Heart right ventricle (tissue), 16 donors: Measurements from ENCODE around the gene PTPRM. TPM values are rescaled to one million over a fixed set of nuclear protein-coding genes. Genes with fewer than 3 reads are reported as not detected.

Experiments
- ATAC-seq, 8 donors: fragments of 200-7000 bp; cut with Tn5 transposase; one replicate each; pipeline ENCODE4 v1.9.1; 2020; ENCODE audit warnings: mild to moderate bottlenecking in 8 of 8, moderate library complexity in 8 of 8, moderate number of reproducible peaks in 1 of 8
- DNase-seq, 2 donors: peaks; one replicate each; pipeline ENCODE4 v3.0.0-alpha.2; 2020
- H3K27ac ChIP-seq, 10 donors: fragments of 200-600 bp; sonication (generic) in 2 of 10; one replicate each; pipeline versions ENCODE4 v1.5.0 to v1.8.0; 2020 to 2022; ENCODE audit warnings: mild to moderate bottlenecking in 3 of 10
- H3K27me3 ChIP-seq, 7 donors: fragments of 200-600 bp; one replicate each; pipeline ENCODE4 v1.8.0; 2021 to 2022; ENCODE audit warnings: mild to moderate bottlenecking in 2 of 7
- H3K36me3 ChIP-seq, 9 donors: fragments of 200-600 bp; sonication (generic) in 1 of 9; one replicate each; pipeline versions ENCODE4 v1.5.0 to v1.8.0; 2020 to 2022; ENCODE audit warnings: mild to moderate bottlenecking in 2 of 9
- H3K4me1 ChIP-seq, 9 donors: fragments of 200-600 bp; sonication (generic) in 1 of 9; one replicate each; pipeline versions ENCODE4 v1.5.0 to v1.8.0; 2020 to 2022; ENCODE audit warnings: mild to moderate bottlenecking in 4 of 9
- H3K4me3 ChIP-seq, 10 donors: fragments of 200-600 bp; sonication (generic) in 2 of 10; one replicate each; pipeline versions ENCODE4 v1.5.0 to v1.8.0; 2020 to 2022; ENCODE audit warnings: mild to moderate bottlenecking in 7 of 10, moderate library complexity in 2 of 10
- H3K9me3 ChIP-seq, 11 donors: fragments of 200-600 bp in 10 of 11; sonication (generic) in 2 of 11; one replicate each; pipeline versions ENCODE4 v1.5.0 to v1.8.0; 2013 to 2022; ENCODE audit warnings: mild to moderate bottlenecking in 2 of 11, control low read depth in 1 of 11, moderate library complexity in 1 of 11
- WGBS, 2 donors: extraction: QIAGEN DNeasy Blood & Tissue Kit; methylation state at CpG; one replicate each; pipeline ENCODE4 v1.1.7; 2013; ENCODE audit warnings: inconsistent platforms in 1 of 2; 5-methylcytosine and 5-hydroxymethylcytosine counted together
- intact Hi-C, 10 donors: fragments of 100-400 bp; cut with DNase I; formaldehyde crosslinking; loops; one replicate each; pipeline versions ENCODE4 v1.11.1 to v1.14.2; 2022
- polyA plus RNA-seq, 2 donors: library from polyadenylated mRNA; stranded (reverse); fragments of 200-250 nt; gene quantifications; one replicate each; pipeline ENCODE4 v1.2.3, GENCODE V29; 2013
- total RNA-seq, 10 donors: library from RNA; stranded (reverse); fragmentation: NEBNext Ultra II Directional in 3 of 10; extraction: Animal tissue kit (Norgen Biotek cat#: 25700) in 3 of 10; gene quantifications; one replicate each; pipeline versions ENCODE4 v1.2.1 to v1.2.4, GENCODE V29; 2021 to 2023
- TF ChIP-seq, protein P1 (sequence below), 9 donors: fragments of 200-600 bp; sonication (generic) in 2 of 9; IDR thresholded peaks; one replicate each; pipeline versions ENCODE4 v1.5.0 to v1.8.0; 2021 to 2022; ENCODE audit warnings: antibody characterized with exemption in 9 of 9, mild to moderate bottlenecking in 5 of 9, moderate library complexity in 1 of 9
- donor health status: Arrhythmogenic right ventricular cardiomyopathy.
- donor health status: ischemic (EF 13 %, LVEDD 7.1; RV severe dilation, severe dysfunction).
- donor health status: healthy with polysubstance abuse.
- donor health status: DM: no; HTN: yes; CAD: no.
- donor health status: DM: no; HTN: no; CAD: no.
- donor health status: ischemic (EF 25% LVEDD 6.9; RV normal size, moderate dysfunction).
- donor health status: ischemic (EF 25% LVEDD 5.7; RV mildly dilated, moderate dysfunction).
- donor health status: healthy.
- donor health status: DM: yes; HTN: yes; CAD: no.
- donor health status: Ischemic cardiomyopathy.
- donor health status: ischemic (EF 35%, LVEDD 5.7; RV mildly dilated, moderate dysfunction).
- donor health status: nonischemic (EF 11% LVEDD 7.7; RV severe dilation, severe dysfunction).
- donor health status: DM: yes; HTN: yes; CAD: no.
- donor health status: PGD.
- donor health status: ischemic (EF 29% LVEDD 5.4; RV normal size, mild dysfunction).
- donor health status: nonischemic (EF 23%, LVEDD 6.1; RV moderate dilation, normal function).

The PTPRM gene
- total and polyA plus RNA-seq, 12 donors, result 81.7 to 170 (median 132) TPM

DNA sequence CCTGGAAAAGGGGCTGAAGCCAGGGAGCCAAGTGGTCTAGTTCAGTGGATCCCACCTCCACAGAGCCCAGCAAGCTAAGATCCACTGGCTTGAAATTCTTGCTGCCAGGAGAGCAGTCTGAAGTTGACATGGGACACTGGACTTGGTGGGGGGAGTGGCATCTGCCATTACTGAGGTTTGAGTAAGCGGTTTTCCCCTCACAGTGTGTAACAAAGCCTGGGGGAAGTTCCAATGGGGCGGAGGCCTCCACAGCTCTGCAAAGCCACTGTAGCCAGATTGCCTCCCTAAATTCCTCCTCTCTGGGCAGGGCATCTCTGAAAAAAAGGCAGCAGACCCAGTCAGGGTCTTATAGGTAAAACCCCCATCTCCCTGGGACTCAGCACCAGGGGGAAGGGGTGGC lies 144.4 kb downstream of the PTPRM start:
- no peaks in the 10 kb centered on the region for H3K36me3 ChIP-seq
- H3K4me1 ChIP-seq, result peaks cover 0 to 33% (median 15%) of the 10 kb centered on the region in 9 donors
- intact Hi-C loops, result no loop called here
- no peak overlapping the region for H3K27ac ChIP-seq
- no peak for DNase-seq
- no peak overlapping the region for H3K4me3 ChIP-seq
- ATAC-seq, result no peak
- 97% methylated on average over 2 of the region's 2 CpGs for WGBS, 2 donors
- TF ChIP-seq, protein P1, sequence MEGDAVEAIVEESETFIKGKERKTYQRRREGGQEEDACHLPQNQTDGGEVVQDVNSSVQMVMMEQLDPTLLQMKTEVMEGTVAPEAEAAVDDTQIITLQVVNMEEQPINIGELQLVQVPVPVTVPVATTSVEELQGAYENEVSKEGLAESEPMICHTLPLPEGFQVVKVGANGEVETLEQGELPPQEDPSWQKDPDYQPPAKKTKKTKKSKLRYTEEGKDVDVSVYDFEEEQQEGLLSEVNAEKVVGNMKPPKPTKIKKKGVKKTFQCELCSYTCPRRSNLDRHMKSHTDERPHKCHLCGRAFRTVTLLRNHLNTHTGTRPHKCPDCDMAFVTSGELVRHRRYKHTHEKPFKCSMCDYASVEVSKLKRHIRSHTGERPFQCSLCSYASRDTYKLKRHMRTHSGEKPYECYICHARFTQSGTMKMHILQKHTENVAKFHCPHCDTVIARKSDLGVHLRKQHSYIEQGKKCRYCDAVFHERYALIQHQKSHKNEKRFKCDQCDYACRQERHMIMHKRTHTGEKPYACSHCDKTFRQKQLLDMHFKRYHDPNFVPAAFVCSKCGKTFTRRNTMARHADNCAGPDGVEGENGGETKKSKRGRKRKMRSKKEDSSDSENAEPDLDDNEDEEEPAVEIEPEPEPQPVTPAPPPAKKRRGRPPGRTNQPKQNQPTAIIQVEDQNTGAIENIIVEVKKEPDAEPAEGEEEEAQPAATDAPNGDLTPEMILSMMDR (IDR thresholded peaks at IDR 0.05), result no peak
- H3K9me3 ChIP-seq, result peaks cover 0 to 35% (median 0%) of the 10 kb centered on the region in 11 donors
- no peaks in the 10 kb centered on the region for H3K27me3 ChIP-seq

DNA sequence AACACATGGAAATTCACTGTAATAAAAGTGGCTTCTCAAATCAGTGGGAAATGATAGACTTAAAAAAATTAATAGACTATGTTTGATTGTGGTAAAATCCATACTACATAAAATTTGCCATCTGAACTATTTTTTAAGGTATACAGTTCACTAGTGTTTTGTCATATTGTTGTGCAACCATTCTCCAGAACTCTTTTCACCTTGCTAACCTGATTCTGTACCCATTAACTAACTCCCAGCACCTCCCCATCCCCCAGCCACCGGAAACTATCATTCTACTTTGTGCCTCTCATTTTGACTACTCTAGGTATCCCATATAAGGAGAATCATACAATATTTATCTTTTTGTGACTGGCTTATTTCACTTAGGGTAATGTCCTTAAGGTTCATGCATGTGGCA lies 153.3 kb downstream of the PTPRM start:
- H3K27ac ChIP-seq, result no peak overlapping the region
- H3K4me3 ChIP-seq, result no peak overlapping the region
- WGBS, 2 donors, result 86 to 89% methylated on average over 1 of the region's 1 CpG
- peaks cover 0 to 35% (median 0%) of the 10 kb centered on the region in 11 donors for H3K9me3 ChIP-seq
- H3K4me1 ChIP-seq, result peaks cover 0 to 41% (median 29%) of the 10 kb centered on the region in 9 donors
- intact Hi-C loops, result no loop called here
- no peaks in the 10 kb centered on the region for H3K27me3 ChIP-seq
- ATAC-seq (no peak), DNase-seq (no peak)
- TF ChIP-seq, protein P1 (IDR thresholded peaks at IDR 0.05), result no peak
- no peaks in the 10 kb centered on the region for H3K36me3 ChIP-seq

DNA sequence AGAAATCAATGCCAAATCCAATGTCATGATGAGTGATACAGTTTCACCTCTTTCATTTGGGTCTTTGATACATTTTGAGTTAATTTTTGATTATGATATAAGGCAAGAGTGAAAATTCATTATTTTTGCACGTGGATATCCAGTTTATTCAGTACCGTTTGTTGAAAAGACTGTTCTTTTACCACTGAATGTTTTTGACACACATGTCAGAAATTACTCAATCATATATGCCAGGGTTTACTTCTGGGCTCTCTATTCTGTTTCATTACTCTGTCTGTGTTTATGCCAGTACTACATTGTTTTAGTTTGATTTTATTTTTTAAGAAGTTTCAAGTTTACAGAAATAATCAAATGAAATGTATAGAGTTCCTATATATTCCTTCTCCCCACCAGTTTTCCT lies 154.4 kb downstream of the PTPRM start:
- intact Hi-C loops, result no loop called here
- DNase-seq (no peak), ATAC-seq (no peak)
- WGBS, 2 donors, result 86 to 88% methylated on average over 2 of the region's 2 CpGs
- Histone ChIP-seq H3K4me3 (no peak overlapping the region), H3K4me1 (peaks cover 0 to 50% (median 33%) of the 10 kb centered on the region in 9 donors), H3K27me3 (no peaks in the 10 kb centered on the region), H3K9me3 (peaks cover 0 to 25% (median 0%) of the 10 kb centered on the region in 11 donors), H3K36me3 (no peaks in the 10 kb centered on the region), H3K27ac (no peak overlapping the region)
- TF ChIP-seq, protein P1 (IDR thresholded peaks at IDR 0.05), result no peak

DNA sequence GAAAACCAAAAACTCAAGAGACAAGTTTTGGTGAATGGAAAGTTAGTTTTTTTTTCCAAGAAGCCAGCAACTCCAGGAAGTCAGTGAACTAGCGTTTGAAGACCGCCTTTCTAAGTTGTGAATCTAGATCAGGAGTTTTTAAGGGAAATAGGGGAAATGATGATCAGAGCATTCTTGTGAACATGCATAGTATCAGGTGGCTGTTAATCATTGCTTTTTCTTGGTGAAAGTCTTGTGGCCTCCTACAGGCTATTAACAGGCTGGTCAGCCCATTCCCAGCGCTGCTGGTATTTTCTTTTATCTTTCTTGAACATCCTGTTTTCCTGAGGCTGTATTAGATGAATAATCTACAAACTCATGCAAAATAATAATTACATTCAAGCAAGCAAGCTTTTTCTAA lies 155.8 kb downstream of the PTPRM start:
- no peaks in the 10 kb centered on the region for H3K27me3 ChIP-seq
- TF ChIP-seq, protein P1 (IDR thresholded peaks at IDR 0.05), result no peak
- WGBS, 2 donors, result 60 to 68% methylated on average over 3 of the region's 3 CpGs
- no peak overlapping the region for H3K27ac ChIP-seq
- intact Hi-C loops, result no loop called here
- no peak overlapping the region for H3K4me3 ChIP-seq
- no peaks in the 10 kb centered on the region for H3K36me3 ChIP-seq
- no peak for DNase-seq
- H3K4me1 ChIP-seq, result peaks cover 0 to 64% (median 45%) of the 10 kb centered on the region in 9 donors
- peaks cover 0 to 11% (median 0%) of the 10 kb centered on the region in 11 donors for H3K9me3 ChIP-seq
- no peak for ATAC-seq
